DOHH2 (cell line): Measurements from ENCODE around the gene MAGI1.

Experiments
- CTCF ChIP-seq: fragments of 200-600 bp; sonication (generic); IDR thresholded peaks from one replicate; pipeline ENCODE4 v1.5.1; 2014; ENCODE audit warnings: antibody characterized with exemption, mild to moderate bottlenecking, low read depth, low read length; ENCODE audit not compliant: poor library complexity, severe bottlenecking
- EZH2phosphoT487 ChIP-seq: fragments of 200-600 bp; sonication (generic); IDR thresholded peaks from 2 replicates; pipeline ENCODE4 v1.6.1; 2017; ENCODE audit warnings: borderline replicate concordance, mild to moderate bottlenecking, antibody characterized with exemption, low read length, moderate library complexity, mixed read lengths

GRCh38 chr3:65948841-65949573, 89.7 kb downstream of the MAGI1 start:
- TF ChIP-seq CTCF: no peak
- no peak for TF ChIP-seq EZH2phosphoT487
